Ishikawa (cell line): Measurements from ENCODE around the gene TRAPPC3L.

ENCODE experiments used
- CEBPB ChIP-seq: IDR thresholded peaks from 2 replicates; pipeline ENCODE4 v1.6.1; 2012
- CREB1 ChIP-seq: IDR thresholded peaks from 2 replicates; pipeline ENCODE4 v1.6.1; 2012; ENCODE audit warnings: low read depth
- EGR1 ChIP-seq: IDR thresholded peaks from 2 replicates; pipeline ENCODE4 v1.6.1; 2012
- EP300 ChIP-seq: IDR thresholded peaks from 2 replicates; pipeline ENCODE4 v1.6.1; 2012; ENCODE audit warnings: borderline replicate concordance
- FOXM1 ChIP-seq: IDR thresholded peaks from 2 replicates; pipeline ENCODE4 v1.6.1; 2012; ENCODE audit warnings: low read depth, borderline replicate concordance
- NFIC ChIP-seq: IDR thresholded peaks from 2 replicates; pipeline ENCODE4 v1.6.1; 2012
- RAD21 ChIP-seq: IDR thresholded peaks from 2 replicates; pipeline ENCODE4 v1.6.1; 2012; ENCODE audit warnings: low read depth
- TAF1 ChIP-seq: IDR thresholded peaks from 2 replicates; pipeline ENCODE4 v1.6.1; 2012; ENCODE audit warnings: low read depth, mild to moderate bottlenecking
- TCF12 ChIP-seq: IDR thresholded peaks from 2 replicates; pipeline ENCODE4 v1.6.1; 2012; ENCODE audit warnings: low read depth
- TEAD4 ChIP-seq: IDR thresholded peaks from 2 replicates; pipeline ENCODE4 v1.6.1; 2012
- YY1 ChIP-seq: IDR thresholded peaks from 2 replicates; pipeline ENCODE4 v1.6.1; 2012; ENCODE audit warnings: low read depth
- ZBTB7A ChIP-seq: IDR thresholded peaks from 2 replicates; pipeline ENCODE4 v1.6.1; 2012; ENCODE audit warnings: low read depth
- TF ChIP-seq, protein P1 (sequence below): IDR thresholded peaks from 2 replicates; pipeline ENCODE4 v1.6.1; 2012
- TF ChIP-seq, protein P2 (sequence below): IDR thresholded peaks from 2 replicates; pipeline ENCODE4 v1.6.1; 2012; ENCODE audit warnings: low read depth, mild to moderate bottlenecking
- TF ChIP-seq, protein P3 (sequence below): IDR thresholded peaks from 2 replicates; pipeline ENCODE4 v1.6.1; 2012

TRAPPC3L gene

DNA sequence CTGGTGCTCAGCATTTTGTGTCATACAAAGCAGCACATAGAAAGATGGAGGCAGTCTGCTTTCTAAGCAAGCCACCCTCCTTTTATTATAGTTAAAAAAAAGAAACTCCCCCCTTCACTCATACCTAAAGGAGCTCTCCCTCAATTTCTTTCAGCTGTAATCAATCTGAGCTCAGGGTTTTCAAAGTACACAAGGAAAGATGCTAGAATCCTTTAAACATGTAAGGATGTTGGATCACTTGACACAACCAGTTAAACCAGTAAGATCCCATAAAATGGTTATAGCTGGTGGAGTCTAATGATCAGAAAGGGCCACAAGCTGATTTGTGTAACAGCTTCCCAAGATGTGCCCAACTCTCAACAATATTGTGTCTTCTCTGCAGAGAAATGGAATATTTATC, 8.0 kb upstream of the TRAPPC3L start, which contains the start of gene CALHM4:
Gene CALHM4 (plus strand): TSS at position 301 of the 400 bp plus-strand sequence. CDS start 43 bp downstream, at position 344.
- TF ChIP-seq CREB1 = no peak
- no peak for TF ChIP-seq ZBTB7A
- TF ChIP-seq, protein P1, sequence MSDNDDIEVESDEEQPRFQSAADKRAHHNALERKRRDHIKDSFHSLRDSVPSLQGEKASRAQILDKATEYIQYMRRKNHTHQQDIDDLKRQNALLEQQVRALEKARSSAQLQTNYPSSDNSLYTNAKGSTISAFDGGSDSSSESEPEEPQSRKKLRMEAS = no peak
- no peak for TF ChIP-seq TEAD4
- no peak for TF ChIP-seq CEBPB
- TF ChIP-seq, protein P2, sequence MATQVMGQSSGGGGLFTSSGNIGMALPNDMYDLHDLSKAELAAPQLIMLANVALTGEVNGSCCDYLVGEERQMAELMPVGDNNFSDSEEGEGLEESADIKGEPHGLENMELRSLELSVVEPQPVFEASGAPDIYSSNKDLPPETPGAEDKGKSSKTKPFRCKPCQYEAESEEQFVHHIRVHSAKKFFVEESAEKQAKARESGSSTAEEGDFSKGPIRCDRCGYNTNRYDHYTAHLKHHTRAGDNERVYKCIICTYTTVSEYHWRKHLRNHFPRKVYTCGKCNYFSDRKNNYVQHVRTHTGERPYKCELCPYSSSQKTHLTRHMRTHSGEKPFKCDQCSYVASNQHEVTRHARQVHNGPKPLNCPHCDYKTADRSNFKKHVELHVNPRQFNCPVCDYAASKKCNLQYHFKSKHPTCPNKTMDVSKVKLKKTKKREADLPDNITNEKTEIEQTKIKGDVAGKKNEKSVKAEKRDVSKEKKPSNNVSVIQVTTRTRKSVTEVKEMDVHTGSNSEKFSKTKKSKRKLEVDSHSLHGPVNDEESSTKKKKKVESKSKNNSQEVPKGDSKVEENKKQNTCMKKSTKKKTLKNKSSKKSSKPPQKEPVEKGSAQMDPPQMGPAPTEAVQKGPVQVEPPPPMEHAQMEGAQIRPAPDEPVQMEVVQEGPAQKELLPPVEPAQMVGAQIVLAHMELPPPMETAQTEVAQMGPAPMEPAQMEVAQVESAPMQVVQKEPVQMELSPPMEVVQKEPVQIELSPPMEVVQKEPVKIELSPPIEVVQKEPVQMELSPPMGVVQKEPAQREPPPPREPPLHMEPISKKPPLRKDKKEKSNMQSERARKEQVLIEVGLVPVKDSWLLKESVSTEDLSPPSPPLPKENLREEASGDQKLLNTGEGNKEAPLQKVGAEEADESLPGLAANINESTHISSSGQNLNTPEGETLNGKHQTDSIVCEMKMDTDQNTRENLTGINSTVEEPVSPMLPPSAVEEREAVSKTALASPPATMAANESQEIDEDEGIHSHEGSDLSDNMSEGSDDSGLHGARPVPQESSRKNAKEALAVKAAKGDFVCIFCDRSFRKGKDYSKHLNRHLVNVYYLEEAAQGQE = no peak
- no peak for TF ChIP-seq NFIC
- no peak for TF ChIP-seq EP300
- no peak for TF ChIP-seq TCF12
- TF ChIP-seq TAF1 = no peak
- TF ChIP-seq YY1 = no peak
- TF ChIP-seq EGR1 = no peak
- TF ChIP-seq FOXM1 = no peak
- TF ChIP-seq, protein P3, sequence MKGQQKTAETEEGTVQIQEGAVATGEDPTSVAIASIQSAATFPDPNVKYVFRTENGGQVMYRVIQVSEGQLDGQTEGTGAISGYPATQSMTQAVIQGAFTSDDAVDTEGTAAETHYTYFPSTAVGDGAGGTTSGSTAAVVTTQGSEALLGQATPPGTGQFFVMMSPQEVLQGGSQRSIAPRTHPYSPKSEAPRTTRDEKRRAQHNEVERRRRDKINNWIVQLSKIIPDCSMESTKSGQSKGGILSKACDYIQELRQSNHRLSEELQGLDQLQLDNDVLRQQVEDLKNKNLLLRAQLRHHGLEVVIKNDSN = no peak

DNA sequence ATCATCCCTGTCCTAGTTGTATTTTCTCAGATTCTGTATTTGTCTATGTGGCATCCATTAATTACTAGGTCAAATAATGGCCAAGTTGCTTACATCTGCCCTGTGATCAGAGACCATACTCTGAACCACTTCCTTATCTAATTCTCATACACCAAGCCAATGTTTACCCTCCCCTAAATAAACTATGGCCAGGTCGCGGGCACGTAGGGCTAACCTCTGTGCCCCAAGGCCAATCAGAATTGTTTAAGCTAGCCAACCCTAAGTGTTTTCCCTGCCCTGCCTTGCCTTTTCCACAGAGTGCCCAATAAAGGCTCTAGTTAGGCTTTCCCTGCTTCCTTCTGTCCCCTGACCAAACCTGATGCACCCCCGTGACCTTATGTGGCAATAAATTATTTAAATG, 5.3 kb upstream of the TRAPPC3L start:
- TF ChIP-seq TAF1 (no peak), CREB1 (no peak), TCF12 (no peak), TEAD4 (no peak)
- TF ChIP-seq, protein P2 = no peak

DNA sequence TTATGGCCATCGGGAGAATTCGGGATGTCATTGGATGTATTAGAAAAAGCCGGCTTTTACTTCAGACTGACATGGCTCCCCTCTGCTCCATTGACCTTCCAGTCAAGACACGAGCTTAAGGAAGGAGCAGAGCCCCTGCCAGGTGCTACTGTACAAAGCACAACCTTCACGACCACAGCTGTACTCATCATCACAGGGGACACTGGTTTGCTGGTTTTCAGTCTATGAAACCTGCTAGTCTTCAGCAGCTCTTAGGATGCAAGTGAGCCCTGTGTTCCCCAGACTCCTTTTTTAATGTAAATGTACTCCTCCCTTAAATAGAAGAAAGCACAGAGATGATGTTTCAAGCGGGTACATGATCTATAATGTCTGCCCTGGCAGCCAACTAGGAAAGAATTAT, 1.9 kb upstream of the TRAPPC3L start:
- TF ChIP-seq TAF1 (no peak), ZBTB7A (no peak), CEBPB (no peak), FOXM1 (no peak), RAD21 (no peak), CREB1 (no peak), YY1 (no peak), NFIC (no peak), TEAD4 (no peak), TCF12 (no peak), EP300 (no peak), EGR1 (no peak)
- TF ChIP-seq, protein P2 = no peak
- TF ChIP-seq, protein P1 = no peak
- TF ChIP-seq, protein P3 = no peak

DNA sequence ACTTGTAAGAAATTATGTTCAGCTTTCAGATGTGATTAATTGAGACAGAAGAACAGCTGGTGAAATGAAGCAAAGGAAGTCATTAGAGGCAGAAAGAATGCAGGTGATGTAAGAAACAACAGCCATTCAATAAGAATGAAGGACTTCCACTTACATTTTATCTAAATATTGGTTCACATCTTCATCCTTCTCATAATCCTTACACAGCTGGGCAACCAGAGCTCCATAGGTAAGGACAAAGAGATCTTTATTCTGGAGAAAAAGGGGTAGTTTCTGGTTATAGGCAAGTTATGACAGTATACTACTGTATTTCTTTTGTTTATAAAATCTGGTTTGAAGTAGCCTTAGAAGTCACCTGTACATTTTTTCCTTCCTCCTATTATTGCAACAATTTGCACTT, 2.3 kb downstream of the TRAPPC3L start:
- no peak for TF ChIP-seq RAD21
- no peak for TF ChIP-seq FOXM1
- TF ChIP-seq, protein P2 = no peak
- TF ChIP-seq EP300 = no peak
- no peak for TF ChIP-seq NFIC
